ENCODE results near the gene ELOF1. TPM values are rescaled to one million over a fixed set of nuclear protein-coding genes. Genes with fewer than 3 reads are reported as not detected.

The ELOF1 gene
- total and polyA plus RNA-seq, 2 of the 13 experiments (the other 11 are each of a cell fraction or from before 2014, with no cell fraction given), result 14.5 to 43.2 TPM

DNA sequence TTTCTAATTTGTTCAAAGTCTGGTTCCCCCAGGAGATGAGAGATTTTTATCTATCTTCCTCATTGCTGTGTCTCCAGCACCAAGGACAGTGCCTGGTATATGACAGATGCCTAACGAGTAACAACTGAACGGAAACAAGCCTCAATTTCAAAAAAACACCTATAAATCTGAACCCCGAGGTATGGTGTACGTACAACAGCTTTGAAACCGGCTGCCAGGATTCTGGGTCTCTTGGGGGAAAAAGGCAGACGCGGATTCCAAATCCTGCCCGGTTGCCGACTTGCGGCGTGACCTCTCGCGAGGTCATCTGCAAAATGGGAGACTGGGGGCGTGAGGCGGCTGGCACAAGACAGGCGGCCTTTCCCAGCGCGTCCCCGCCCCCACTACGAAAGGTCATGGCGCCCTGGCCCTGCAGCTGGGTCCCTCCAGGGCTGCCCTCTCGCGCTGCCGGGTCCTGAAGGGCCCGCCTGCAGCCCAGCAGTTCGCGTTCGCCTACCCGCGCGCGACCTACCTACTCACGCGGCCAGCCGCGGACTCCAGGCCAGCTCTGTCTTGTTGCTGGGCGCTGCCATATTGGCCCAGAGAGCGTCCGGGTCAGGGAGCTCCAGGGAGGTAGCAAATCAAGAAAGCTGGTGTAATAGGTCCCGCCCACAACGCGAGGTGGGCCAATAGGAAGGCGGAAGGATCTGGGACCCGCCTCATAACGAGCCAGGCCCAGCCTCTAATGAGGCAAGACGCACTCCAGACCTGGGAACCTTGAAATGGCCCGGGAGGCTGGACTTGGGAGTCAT lies 30.3 kb downstream of the ELOF1 start, which contains the start of gene ECSIT (continued):
- TF ChIP-seq, protein P1, sequence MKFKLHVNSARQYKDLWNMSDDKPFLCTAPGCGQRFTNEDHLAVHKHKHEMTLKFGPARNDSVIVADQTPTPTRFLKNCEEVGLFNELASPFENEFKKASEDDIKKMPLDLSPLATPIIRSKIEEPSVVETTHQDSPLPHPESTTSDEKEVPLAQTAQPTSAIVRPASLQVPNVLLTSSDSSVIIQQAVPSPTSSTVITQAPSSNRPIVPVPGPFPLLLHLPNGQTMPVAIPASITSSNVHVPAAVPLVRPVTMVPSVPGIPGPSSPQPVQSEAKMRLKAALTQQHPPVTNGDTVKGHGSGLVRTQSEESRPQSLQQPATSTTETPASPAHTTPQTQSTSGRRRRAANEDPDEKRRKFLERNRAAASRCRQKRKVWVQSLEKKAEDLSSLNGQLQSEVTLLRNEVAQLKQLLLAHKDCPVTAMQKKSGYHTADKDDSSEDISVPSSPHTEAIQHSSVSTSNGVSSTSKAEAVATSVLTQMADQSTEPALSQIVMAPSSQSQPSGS (CRISPR knock-in tag; IDR thresholded peaks at IDR 0.05), result peak; percentile 64; the same call in 1 of the 2 replicates

DNA sequence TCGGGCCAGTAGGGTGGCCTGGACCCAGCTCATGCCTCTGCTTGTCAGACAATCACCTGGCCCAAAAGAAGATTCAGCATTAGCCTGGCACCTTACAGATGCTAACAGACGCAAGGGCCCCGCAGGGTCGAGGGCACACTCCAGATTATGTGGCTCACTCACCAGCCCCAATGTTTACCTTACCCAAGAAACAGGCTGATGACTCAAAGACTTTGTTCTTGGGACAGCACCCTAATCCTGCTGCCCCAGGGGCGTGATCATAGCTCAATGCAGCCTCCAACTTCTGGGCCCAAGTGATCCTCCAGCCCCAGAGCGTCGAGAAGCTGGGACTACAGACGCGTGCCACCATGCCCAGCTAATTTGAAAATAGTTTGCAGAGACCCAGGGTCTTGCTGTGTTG lies 39.9 kb downstream of the ELOF1 start:
- POLR2A ChIA-PET, result no interaction called here
- FAIRE-seq (no peak), DNase-seq (ENCODE audit: low spot score) (no peak), ATAC-seq (no peak)
- intact Hi-C loops (cut with micrococcal nuclease; ENCODE audit: unreplicated experiment) (no loop called here), in situ Hi-C loops (cut with HindIII; ENCODE audit: extremely low pct_ligation_motif_present, low pct_unique_long_range_greater_than_20kb) (no loop called here)
- H3K9me3 ChIP-seq (ENCODE audit: low read length), result no peaks in the 10 kb centered on the region
- no peak overlapping the region for H3K27ac ChIP-seq (ENCODE audit: extremely low read length, insufficient read depth, low read length)
- CTCF ChIA-PET (ENCODE audit: low intra/inter-chr PET ratio, low total read pairs), result no interaction called here
- peaks cover 0 to 19% of the 10 kb centered on the region in 2 experiments; a peak in 4 of 5 replicates for H3K36me3 ChIP-seq (replicated peaks in 1 of 2; ENCODE audit: control insufficient read depth in 1 of 2, insufficient read depth in 2 of 2, low read length in 2 of 2)
- H3K4me2 ChIP-seq (ENCODE audit: low read depth, low read length), result no peak overlapping the region
- no peaks in the 10 kb centered on the region; a peak in 1 of 5 replicates for H3K27me3 ChIP-seq (ENCODE audit: control insufficient read depth in 1 of 2, insufficient read depth in 2 of 2, low read length in 2 of 2)
- 95% methylated on average over 4 of the region's 9 CpGs for WGBS (ENCODE audit: low lambda C conversion rate)
- BruUV-seq (replicated peaks), result no TSS peak
- H3K4me3 ChIP-seq (replicated peaks in 1 of 3; ENCODE audit: insufficient read depth in 1 of 3, low read depth in 2 of 3, low read length in 3 of 3), result no peak overlapping the region
- H2AFZ ChIP-seq (ENCODE audit: low read length), result no peak overlapping the region
- no peaks in the 10 kb centered on the region for H3K4me1 ChIP-seq (ENCODE audit: insufficient read depth, low read length)
- no peaks in the 10 kb centered on the region for H4K20me1 ChIP-seq (ENCODE audit: insufficient read depth, low read length)
- no peaks in the 10 kb centered on the region for H3K79me2 ChIP-seq (ENCODE audit: insufficient read depth, low read length)
- H3K9ac ChIP-seq (ENCODE audit: insufficient read depth, low read depth, low read length), result no peak overlapping the region
- TF ChIP-seq SRF (IDR thresholded peaks at IDR 0.05; ENCODE audit: low read depth, low read length) (no peak), ZNF296 (CRISPR knock-in tag; conservative IDR thresholded peaks at IDR 0.05) (no peak), NRL (CRISPR knock-in tag; IDR thresholded peaks at IDR 0.05; ENCODE audit: borderline replicate concordance) (no peak), ELF4 (CRISPR knock-in tag; IDR thresholded peaks at IDR 0.05; ENCODE audit: borderline replicate concordance) (no peak)
- TF ChIP-seq, protein P2, sequence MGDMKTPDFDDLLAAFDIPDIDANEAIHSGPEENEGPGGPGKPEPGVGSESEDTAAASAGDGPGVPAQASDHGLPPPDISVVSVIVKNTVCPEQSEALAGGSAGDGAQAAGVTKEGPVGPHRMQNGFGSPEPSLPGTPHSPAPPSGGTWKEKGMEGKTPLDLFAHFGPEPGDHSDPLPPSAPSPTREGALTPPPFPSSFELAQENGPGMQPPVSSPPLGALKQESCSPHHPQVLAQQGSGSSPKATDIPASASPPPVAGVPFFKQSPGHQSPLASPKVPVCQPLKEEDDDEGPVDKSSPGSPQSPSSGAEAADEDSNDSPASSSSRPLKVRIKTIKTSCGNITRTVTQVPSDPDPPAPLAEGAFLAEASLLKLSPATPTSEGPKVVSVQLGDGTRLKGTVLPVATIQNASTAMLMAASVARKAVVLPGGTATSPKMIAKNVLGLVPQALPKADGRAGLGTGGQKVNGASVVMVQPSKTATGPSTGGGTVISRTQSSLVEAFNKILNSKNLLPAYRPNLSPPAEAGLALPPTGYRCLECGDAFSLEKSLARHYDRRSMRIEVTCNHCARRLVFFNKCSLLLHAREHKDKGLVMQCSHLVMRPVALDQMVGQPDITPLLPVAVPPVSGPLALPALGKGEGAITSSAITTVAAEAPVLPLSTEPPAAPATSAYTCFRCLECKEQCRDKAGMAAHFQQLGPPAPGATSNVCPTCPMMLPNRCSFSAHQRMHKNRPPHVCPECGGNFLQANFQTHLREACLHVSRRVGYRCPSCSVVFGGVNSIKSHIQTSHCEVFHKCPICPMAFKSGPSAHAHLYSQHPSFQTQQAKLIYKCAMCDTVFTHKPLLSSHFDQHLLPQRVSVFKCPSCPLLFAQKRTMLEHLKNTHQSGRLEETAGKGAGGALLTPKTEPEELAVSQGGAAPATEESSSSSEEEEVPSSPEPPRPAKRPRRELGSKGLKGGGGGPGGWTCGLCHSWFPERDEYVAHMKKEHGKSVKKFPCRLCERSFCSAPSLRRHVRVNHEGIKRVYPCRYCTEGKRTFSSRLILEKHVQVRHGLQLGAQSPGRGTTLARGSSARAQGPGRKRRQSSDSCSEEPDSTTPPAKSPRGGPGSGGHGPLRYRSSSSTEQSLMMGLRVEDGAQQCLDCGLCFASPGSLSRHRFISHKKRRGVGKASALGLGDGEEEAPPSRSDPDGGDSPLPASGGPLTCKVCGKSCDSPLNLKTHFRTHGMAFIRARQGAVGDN (CRISPR knock-in tag; IDR thresholded peaks at IDR 0.05), result no peak
- TF ChIP-seq, protein P3, sequence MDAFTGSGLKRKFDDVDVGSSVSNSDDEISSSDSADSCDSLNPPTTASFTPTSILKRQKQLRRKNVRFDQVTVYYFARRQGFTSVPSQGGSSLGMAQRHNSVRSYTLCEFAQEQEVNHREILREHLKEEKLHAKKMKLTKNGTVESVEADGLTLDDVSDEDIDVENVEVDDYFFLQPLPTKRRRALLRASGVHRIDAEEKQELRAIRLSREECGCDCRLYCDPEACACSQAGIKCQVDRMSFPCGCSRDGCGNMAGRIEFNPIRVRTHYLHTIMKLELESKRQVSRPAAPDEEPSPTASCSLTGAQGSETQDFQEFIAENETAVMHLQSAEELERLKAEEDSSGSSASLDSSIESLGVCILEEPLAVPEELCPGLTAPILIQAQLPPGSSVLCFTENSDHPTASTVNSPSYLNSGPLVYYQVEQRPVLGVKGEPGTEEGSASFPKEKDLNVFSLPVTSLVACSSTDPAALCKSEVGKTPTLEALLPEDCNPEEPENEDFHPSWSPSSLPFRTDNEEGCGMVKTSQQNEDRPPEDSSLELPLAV (CRISPR knock-in tag; conservative IDR thresholded peaks at IDR 0.05; ENCODE audit: low read depth), result no peak
- TF ChIP-seq, protein P4, sequence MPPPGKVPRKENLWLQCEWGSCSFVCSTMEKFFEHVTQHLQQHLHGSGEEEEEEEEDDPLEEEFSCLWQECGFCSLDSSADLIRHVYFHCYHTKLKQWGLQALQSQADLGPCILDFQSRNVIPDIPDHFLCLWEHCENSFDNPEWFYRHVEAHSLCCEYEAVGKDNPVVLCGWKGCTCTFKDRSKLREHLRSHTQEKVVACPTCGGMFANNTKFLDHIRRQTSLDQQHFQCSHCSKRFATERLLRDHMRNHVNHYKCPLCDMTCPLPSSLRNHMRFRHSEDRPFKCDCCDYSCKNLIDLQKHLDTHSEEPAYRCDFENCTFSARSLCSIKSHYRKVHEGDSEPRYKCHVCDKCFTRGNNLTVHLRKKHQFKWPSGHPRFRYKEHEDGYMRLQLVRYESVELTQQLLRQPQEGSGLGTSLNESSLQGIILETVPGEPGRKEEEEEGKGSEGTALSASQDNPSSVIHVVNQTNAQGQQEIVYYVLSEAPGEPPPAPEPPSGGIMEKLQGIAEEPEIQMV (CRISPR knock-in tag; IDR thresholded peaks at IDR 0.05; ENCODE audit: low read depth), result no peak
- TF ChIP-seq, protein P5, sequence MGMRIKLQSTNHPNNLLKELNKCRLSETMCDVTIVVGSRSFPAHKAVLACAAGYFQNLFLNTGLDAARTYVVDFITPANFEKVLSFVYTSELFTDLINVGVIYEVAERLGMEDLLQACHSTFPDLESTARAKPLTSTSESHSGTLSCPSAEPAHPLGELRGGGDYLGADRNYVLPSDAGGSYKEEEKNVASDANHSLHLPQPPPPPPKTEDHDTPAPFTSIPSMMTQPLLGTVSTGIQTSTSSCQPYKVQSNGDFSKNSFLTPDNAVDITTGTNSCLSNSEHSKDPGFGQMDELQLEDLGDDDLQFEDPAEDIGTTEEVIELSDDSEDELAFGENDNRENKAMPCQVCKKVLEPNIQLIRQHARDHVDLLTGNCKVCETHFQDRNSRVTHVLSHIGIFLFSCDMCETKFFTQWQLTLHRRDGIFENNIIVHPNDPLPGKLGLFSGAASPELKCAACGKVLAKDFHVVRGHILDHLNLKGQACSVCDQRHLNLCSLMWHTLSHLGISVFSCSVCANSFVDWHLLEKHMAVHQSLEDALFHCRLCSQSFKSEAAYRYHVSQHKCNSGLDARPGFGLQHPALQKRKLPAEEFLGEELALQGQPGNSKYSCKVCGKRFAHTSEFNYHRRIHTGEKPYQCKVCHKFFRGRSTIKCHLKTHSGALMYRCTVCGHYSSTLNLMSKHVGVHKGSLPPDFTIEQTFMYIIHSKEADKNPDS (CRISPR knock-in tag; IDR thresholded peaks at IDR 0.05), result no peak
